Measurements from ENCODE around the gene RGS6.

GRCh38 chr14:72590577-72590976 is 658.3 kb downstream of the RGS6 start:
- TF ChIP-seq, protein P1, sequence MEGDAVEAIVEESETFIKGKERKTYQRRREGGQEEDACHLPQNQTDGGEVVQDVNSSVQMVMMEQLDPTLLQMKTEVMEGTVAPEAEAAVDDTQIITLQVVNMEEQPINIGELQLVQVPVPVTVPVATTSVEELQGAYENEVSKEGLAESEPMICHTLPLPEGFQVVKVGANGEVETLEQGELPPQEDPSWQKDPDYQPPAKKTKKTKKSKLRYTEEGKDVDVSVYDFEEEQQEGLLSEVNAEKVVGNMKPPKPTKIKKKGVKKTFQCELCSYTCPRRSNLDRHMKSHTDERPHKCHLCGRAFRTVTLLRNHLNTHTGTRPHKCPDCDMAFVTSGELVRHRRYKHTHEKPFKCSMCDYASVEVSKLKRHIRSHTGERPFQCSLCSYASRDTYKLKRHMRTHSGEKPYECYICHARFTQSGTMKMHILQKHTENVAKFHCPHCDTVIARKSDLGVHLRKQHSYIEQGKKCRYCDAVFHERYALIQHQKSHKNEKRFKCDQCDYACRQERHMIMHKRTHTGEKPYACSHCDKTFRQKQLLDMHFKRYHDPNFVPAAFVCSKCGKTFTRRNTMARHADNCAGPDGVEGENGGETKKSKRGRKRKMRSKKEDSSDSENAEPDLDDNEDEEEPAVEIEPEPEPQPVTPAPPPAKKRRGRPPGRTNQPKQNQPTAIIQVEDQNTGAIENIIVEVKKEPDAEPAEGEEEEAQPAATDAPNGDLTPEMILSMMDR (IDR thresholded peaks at IDR 0.05; ENCODE audit: low read depth, low read length, missing input control) = no peak
- TF ChIP-seq FOXA1 (IDR thresholded peaks at IDR 0.05) (no peak), JUND (IDR thresholded peaks at IDR 0.05) (no peak), RAD21 (IDR thresholded peaks at IDR 0.05) (no peak), YY1 (IDR thresholded peaks at IDR 0.05) (no peak)
- TF ChIP-seq, protein P2, sequence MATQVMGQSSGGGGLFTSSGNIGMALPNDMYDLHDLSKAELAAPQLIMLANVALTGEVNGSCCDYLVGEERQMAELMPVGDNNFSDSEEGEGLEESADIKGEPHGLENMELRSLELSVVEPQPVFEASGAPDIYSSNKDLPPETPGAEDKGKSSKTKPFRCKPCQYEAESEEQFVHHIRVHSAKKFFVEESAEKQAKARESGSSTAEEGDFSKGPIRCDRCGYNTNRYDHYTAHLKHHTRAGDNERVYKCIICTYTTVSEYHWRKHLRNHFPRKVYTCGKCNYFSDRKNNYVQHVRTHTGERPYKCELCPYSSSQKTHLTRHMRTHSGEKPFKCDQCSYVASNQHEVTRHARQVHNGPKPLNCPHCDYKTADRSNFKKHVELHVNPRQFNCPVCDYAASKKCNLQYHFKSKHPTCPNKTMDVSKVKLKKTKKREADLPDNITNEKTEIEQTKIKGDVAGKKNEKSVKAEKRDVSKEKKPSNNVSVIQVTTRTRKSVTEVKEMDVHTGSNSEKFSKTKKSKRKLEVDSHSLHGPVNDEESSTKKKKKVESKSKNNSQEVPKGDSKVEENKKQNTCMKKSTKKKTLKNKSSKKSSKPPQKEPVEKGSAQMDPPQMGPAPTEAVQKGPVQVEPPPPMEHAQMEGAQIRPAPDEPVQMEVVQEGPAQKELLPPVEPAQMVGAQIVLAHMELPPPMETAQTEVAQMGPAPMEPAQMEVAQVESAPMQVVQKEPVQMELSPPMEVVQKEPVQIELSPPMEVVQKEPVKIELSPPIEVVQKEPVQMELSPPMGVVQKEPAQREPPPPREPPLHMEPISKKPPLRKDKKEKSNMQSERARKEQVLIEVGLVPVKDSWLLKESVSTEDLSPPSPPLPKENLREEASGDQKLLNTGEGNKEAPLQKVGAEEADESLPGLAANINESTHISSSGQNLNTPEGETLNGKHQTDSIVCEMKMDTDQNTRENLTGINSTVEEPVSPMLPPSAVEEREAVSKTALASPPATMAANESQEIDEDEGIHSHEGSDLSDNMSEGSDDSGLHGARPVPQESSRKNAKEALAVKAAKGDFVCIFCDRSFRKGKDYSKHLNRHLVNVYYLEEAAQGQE (IDR thresholded peaks at IDR 0.05) = no peak
- TF ChIP-seq, protein P3, sequence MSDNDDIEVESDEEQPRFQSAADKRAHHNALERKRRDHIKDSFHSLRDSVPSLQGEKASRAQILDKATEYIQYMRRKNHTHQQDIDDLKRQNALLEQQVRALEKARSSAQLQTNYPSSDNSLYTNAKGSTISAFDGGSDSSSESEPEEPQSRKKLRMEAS (IDR thresholded peaks at IDR 0.05) = no peak
